WI38 (cell line): ENCODE results near the gene ADRA2C.

ENCODE experiments used
- H3K4me3 ChIP-seq: 2 replicates; pipeline ENCODE4 v1.5.1; 2011; ENCODE audit warnings: low read depth, mild to moderate bottlenecking, control low read depth, low read length
- TF ChIP-seq, protein P1 (sequence below): IDR thresholded peaks from 2 replicates; pipeline ENCODE4 v1.5.1; 2012; ENCODE audit warnings: low read depth, mild to moderate bottlenecking, control low read depth, low read length

ADRA2C gene

DNA sequence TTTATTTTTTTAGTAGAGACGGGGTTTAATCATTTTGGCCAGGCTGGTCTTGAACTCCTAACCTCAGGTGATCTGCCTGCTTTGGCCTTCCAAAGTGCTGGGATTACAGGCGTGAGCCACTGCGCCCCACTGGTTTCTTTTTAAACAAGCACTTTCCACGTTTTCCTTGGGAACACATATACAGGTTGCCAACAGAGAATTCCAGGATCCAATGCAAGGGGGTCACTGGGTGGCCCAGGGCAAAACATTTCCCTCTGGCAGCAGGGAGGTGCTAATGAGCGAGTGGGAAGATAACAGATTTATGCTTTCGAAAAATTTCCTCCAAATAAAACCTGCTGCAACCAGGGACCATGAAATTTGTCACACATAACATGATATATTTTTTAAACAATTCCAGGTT lies 41.1 kb downstream of the ADRA2C start:
- TF ChIP-seq, protein P1, sequence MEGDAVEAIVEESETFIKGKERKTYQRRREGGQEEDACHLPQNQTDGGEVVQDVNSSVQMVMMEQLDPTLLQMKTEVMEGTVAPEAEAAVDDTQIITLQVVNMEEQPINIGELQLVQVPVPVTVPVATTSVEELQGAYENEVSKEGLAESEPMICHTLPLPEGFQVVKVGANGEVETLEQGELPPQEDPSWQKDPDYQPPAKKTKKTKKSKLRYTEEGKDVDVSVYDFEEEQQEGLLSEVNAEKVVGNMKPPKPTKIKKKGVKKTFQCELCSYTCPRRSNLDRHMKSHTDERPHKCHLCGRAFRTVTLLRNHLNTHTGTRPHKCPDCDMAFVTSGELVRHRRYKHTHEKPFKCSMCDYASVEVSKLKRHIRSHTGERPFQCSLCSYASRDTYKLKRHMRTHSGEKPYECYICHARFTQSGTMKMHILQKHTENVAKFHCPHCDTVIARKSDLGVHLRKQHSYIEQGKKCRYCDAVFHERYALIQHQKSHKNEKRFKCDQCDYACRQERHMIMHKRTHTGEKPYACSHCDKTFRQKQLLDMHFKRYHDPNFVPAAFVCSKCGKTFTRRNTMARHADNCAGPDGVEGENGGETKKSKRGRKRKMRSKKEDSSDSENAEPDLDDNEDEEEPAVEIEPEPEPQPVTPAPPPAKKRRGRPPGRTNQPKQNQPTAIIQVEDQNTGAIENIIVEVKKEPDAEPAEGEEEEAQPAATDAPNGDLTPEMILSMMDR, result no peak
- no peak overlapping the region for H3K4me3 ChIP-seq

DNA sequence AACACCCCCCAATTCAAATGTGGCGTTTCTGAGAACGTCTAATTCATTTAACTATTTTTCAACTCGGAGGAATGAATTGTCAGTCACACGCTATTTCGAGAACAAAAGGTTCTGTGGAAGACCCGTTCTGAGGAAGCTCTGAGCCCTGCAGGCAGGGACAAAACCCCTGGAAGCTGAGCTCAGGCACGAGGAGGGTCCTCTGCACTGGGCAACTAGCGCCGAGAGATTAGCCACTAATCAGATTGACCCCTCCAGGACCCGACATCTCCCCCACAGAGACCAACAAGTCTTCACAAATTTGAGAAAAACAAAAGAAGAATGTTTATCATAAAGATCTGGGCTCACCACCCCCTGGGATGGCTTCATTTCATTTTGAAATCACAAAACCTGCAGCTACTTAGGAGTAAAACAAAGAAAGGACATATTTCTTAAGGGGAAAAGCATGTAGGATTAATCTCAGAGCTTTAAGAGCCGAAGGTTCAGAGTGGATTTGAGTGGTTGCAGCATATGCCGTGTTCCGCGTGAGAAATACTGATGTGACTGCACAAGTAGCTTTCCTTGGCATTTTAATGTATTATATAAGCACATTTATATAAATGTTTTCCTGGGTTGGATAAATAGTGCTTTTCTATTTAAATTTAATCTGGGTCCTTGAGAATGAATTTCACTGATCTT lies 41.8 kb downstream of the ADRA2C start:
- TF ChIP-seq, protein P1, result no peak
- no peak overlapping the region for H3K4me3 ChIP-seq

- TF ChIP-seq, protein P1, result no peak
- no peak overlapping the region for H3K4me3 ChIP-seq
These were observed 42.4 kb downstream of the ADRA2C start for GRCh38 chr4:3808597-3808996.

DNA sequence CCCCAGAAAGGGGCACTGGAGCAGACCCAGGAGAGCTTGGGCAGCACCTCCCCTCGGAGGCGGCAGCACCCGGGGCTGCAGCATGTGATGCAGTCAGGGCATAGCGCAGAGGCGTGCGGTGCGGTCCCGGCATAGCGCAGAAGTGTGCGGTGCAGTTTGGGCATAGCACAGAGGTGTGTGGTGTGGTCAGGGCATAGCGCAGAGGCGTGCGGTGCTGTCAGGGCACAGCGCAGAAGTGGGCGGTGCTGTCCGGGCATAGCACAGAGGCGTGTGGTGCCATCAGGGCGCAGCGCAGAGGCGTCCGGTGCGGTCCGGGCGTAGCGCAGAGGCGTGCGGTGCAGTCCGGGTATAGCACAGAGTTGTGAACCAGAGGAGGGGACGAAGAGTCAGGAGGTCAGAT lies 42.8 kb downstream of the ADRA2C start:
- H3K4me3 ChIP-seq, result no peak overlapping the region
- TF ChIP-seq, protein P1, result no peak

- H3K4me3 ChIP-seq, result no peak overlapping the region
- TF ChIP-seq, protein P1, result no peak
These were observed 43.4 kb downstream of the ADRA2C start for GRCh38 chr4:3809451-3810110.

GRCh38 chr4:3810111-3810680 lies 44.0 kb downstream of the ADRA2C start:
- no peak overlapping the region for H3K4me3 ChIP-seq
- TF ChIP-seq, protein P1, result no peak

GRCh38 chr4:3810796-3811485 lies 44.8 kb downstream of the ADRA2C start:
- H3K4me3 ChIP-seq, result no peak overlapping the region
- TF ChIP-seq, protein P1, result no peak
